Endodermal cell (in vitro differentiated cells): ENCODE data around the gene ZFYVE1. TPM values are rescaled to one million over a fixed set of nuclear protein-coding genes. Genes with fewer than 3 reads are reported as not detected.

Experiments used
- DNase-seq: peaks from one replicate; pipeline ENCODE4 v3.0.0-alpha.2; 2017
- H3K27ac ChIP-seq: 2 replicates; pipeline ENCODE4 v1.5.1; 2013; ENCODE audit warnings: mild to moderate bottlenecking, low read depth, low read length, moderate library complexity
- H3K27me3 ChIP-seq: 2 replicates; pipeline ENCODE4 v1.6.1; 2013; ENCODE audit warnings: mild to moderate bottlenecking, low read length, moderate library complexity; ENCODE audit not compliant: insufficient read depth, control insufficient read depth, poor library complexity, severe bottlenecking
- H3K36me3 ChIP-seq: 2 replicates; pipeline ENCODE4 v1.7.0; 2013; ENCODE audit warnings: mild to moderate bottlenecking, low read length, moderate library complexity; ENCODE audit not compliant: control insufficient read depth, insufficient read depth
- H3K4me1 ChIP-seq: one replicate; pipeline ENCODE4 v1.7.0; 2013; ENCODE audit warnings: low read length; ENCODE audit not compliant: control insufficient read depth, insufficient read depth
- H3K4me3 ChIP-seq: 2 replicates; pipeline ENCODE4 v1.5.1; 2013; ENCODE audit warnings: mild to moderate bottlenecking, low read length, moderate library complexity
- H3K9ac ChIP-seq: 2 replicates; pipeline ENCODE4 v1.6.1; 2013; ENCODE audit warnings: mild to moderate bottlenecking, low read length, moderate library complexity; ENCODE audit not compliant: poor library complexity, severe bottlenecking; ENCODE audit errors: extremely low read depth
- H3K9me3 ChIP-seq: 2 replicates; pipeline ENCODE4 v1.6.1; 2013; ENCODE audit warnings: mild to moderate bottlenecking, low read length, moderate library complexity; ENCODE audit not compliant: control insufficient read depth
- H3K27ac Mint-ChIP-seq: 2 replicates; pipeline ENCODE4 v1.8.0; 2020; ENCODE audit warnings: mixed read lengths
- H3K27me3 Mint-ChIP-seq: 2 replicates; pipeline ENCODE4 v1.8.0; 2021; ENCODE audit warnings: mild to moderate bottlenecking, mixed read lengths; ENCODE audit not compliant: insufficient read depth
- H3K36me3 Mint-ChIP-seq: 2 replicates; pipeline ENCODE4 v1.8.0; 2020; ENCODE audit warnings: low read depth, mixed read lengths
- H3K4me1 Mint-ChIP-seq: 2 replicates; pipeline ENCODE4 v1.8.0; 2020; ENCODE audit warnings: mixed read lengths
- H3K4me3 Mint-ChIP-seq: 2 replicates; pipeline ENCODE4 v1.8.0; 2020; ENCODE audit warnings: mild to moderate bottlenecking, moderate library complexity, mixed read lengths
- H3K9me3 Mint-ChIP-seq: 2 replicates; pipeline ENCODE4 v1.8.0; 2020; ENCODE audit warnings: mild to moderate bottlenecking, mixed read lengths
- WGBS, 2 experiments: methylation state at CpG; one replicate each; pipeline versions ENCODE4 v1.1.5 to v1.1.7; 2013; ENCODE audit warnings: missing lambda C conversion rate in 2 of 2, mixed read lengths in 1 of 2; ENCODE audit not compliant: insufficient coverage in 1 of 2, insufficient read length in 1 of 2; 5-methylcytosine and 5-hydroxymethylcytosine counted together
- long read RNA-seq, 4 experiments: library from polyadenylated mRNA in 2 of 4; library from RNA in 1 of 4; library from capped mRNA in 1 of 4; stranded (forward) in 3 of 4; unstranded in 1 of 4; transcript quantifications; one replicate each; pipeline ENCODE4 v2.0.0, GENCODE V29; 2020 to 2021; ENCODE audit warnings: inconsistent platforms in 1 of 4
- polyA plus RNA-seq, 2 experiments: library from polyadenylated mRNA; stranded (reverse); fragments of 50-300 nt; gene quantifications; one replicate each; pipeline ENCODE4 v1.2.3, GENCODE V29; 2013
- total RNA-seq, 2 donors: library from RNA; stranded (reverse); fragmentation: NEBNext Ultra II Directional in 1 of 2; extraction: Animal tissue kit (Norgen Biotek cat#: 25700) in 1 of 2; gene quantifications; 2 replicates in 1 of 2; 3 replicates in 1 of 2; pipeline ENCODE4 v1.2.1, GENCODE V29; 2021
- TF ChIP-seq, protein P1 (sequence below): fragments of 200-600 bp; sonication (generic); conservative IDR thresholded peaks from 2 replicates; pipeline ENCODE4 v1.5.0; 2021; ENCODE audit warnings: antibody characterized with exemption, mild to moderate bottlenecking

The ZFYVE1 gene, protein sequence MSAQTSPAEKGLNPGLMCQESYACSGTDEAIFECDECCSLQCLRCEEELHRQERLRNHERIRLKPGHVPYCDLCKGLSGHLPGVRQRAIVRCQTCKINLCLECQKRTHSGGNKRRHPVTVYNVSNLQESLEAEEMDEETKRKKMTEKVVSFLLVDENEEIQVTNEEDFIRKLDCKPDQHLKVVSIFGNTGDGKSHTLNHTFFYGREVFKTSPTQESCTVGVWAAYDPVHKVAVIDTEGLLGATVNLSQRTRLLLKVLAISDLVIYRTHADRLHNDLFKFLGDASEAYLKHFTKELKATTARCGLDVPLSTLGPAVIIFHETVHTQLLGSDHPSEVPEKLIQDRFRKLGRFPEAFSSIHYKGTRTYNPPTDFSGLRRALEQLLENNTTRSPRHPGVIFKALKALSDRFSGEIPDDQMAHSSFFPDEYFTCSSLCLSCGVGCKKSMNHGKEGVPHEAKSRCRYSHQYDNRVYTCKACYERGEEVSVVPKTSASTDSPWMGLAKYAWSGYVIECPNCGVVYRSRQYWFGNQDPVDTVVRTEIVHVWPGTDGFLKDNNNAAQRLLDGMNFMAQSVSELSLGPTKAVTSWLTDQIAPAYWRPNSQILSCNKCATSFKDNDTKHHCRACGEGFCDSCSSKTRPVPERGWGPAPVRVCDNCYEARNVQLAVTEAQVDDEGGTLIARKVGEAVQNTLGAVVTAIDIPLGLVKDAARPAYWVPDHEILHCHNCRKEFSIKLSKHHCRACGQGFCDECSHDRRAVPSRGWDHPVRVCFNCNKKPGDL
- 10 to 100 TPM; 11.6 to 16.6 TPM for total RNA-seq
- 14.6 TPM for polyA plus RNA-seq (2013, experiment 1 of 2)
- 12.9 TPM for polyA plus RNA-seq (2013, experiment 2 of 2)
- long read RNA-seq, experiment 1, full-length matches to known transcripts = 1 of 4 reads
- long read RNA-seq, experiment 1, partial matches to known transcripts = 2 of 4 reads
- long read RNA-seq, experiment 1, other reads (novel, unspliced or antisense) = 1 of 4 reads
- long read RNA-seq, experiment 2, full-length matches to known transcripts = 23 of 29 reads
- long read RNA-seq, experiment 2, partial matches to known transcripts = 4 of 29 reads
- long read RNA-seq, experiment 2, other reads (novel, unspliced or antisense) = 2 of 29 reads
- long read RNA-seq, experiment 3, full-length matches to known transcripts = 105 of 121 reads
- long read RNA-seq, experiment 3, partial matches to known transcripts = 10 of 121 reads
- long read RNA-seq, experiment 3, other reads (novel, unspliced or antisense) = 6 of 121 reads
- long read RNA-seq, experiment 4 = 0 reads

DNA sequence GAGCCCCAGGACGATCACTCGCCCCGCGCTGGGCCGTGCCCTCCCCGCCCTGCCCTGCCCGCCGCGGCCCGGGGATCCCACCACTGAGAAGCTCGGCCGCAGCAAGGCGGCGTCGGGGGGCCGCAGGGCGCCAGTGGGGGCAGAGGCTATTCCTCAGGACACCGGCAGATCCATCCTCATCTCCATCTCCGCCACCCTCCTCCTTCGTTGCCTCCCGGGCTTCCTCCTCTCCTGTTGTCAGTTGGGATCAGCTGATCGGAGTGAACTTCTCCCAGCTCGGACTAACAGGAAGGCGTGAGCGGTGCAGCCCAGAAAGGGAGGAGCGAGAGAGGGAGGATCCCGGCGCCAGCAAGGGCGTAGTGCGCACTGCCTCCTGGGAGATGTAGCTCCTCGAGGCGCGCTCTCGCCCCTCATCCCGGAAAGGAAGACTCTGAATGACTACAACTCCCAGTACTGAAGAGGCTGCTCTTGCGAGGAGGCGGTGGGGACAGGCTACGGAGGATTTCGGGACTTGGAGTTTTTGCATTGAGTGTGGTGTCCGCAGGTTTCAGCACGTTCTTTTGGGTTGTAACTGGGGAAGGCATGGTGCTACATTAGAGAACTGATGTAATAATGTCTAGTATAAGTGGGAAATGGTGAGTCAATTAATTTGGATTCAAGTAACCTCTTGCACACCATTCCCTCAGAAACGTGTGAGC, at the start of gene ZFYVE1:
Gene ZFYVE1 (minus strand): TSS at position 262 of the 698 bp plus-strand sequence. CDS start 2,598 bp downstream, outside the sequence.
- DNase-seq = peak; percentile 99
- no peaks in the 10 kb centered on the region for H3K27me3 Mint-ChIP-seq
- peak within 1 kb of the TSS; percentile 33 for H3K27ac ChIP-seq
- 0% methylated on average over 4 to 41 of the region's 42 CpGs for WGBS, 2 experiments
- H3K4me1 Mint-ChIP-seq = peaks cover 19% of the 10 kb centered on the region
- H3K4me3 Mint-ChIP-seq = peak within 1 kb of the TSS; percentile 81
- peaks cover 5% of the 10 kb centered on the region for H3K4me1 ChIP-seq
- H3K9me3 Mint-ChIP-seq = no peaks in the 10 kb centered on the region
- no peaks in the 10 kb centered on the region for H3K27me3 ChIP-seq
- H3K36me3 Mint-ChIP-seq = peaks cover 20% of the 10 kb centered on the region
- peaks cover 23% of the 10 kb centered on the region for H3K36me3 ChIP-seq
- no peaks in the 10 kb centered on the region for H3K9me3 ChIP-seq
- H3K27ac Mint-ChIP-seq = peak within 1 kb of the TSS; percentile 90
- TF ChIP-seq, protein P1, sequence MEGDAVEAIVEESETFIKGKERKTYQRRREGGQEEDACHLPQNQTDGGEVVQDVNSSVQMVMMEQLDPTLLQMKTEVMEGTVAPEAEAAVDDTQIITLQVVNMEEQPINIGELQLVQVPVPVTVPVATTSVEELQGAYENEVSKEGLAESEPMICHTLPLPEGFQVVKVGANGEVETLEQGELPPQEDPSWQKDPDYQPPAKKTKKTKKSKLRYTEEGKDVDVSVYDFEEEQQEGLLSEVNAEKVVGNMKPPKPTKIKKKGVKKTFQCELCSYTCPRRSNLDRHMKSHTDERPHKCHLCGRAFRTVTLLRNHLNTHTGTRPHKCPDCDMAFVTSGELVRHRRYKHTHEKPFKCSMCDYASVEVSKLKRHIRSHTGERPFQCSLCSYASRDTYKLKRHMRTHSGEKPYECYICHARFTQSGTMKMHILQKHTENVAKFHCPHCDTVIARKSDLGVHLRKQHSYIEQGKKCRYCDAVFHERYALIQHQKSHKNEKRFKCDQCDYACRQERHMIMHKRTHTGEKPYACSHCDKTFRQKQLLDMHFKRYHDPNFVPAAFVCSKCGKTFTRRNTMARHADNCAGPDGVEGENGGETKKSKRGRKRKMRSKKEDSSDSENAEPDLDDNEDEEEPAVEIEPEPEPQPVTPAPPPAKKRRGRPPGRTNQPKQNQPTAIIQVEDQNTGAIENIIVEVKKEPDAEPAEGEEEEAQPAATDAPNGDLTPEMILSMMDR = no peak
- H3K9ac ChIP-seq = peak within 1 kb of the TSS; percentile 59
- H3K4me3 ChIP-seq = peak within 1 kb of the TSS; percentile 88

DNA sequence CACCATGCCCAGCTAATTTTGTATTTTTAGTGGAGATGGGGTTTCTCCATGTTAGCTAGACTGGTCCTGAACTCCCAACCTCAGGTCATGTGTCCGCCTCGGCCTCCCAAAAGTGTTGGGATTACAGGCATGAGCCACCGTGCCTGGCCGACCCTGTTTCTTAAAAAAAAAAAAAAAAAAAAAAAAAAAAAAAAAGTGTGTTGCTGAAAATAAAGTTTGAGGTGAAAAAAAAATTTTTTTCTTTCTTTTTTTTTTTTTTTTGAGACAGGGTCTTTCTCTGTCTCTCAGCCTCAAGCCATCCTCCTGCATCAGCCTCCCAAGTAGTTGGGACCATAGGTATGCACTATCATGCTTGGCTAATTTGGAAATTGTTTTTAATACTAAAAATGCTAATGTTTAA, 42.7 kb upstream of the ZFYVE1 start:
- TF ChIP-seq, protein P1 = no peak
- no peak for DNase-seq
- no peak overlapping the region for H3K27ac Mint-ChIP-seq
- Histone ChIP-seq H3K27ac (no peak overlapping the region), H3K27me3 (no peaks in the 10 kb centered on the region), H3K4me1 (no peaks in the 10 kb centered on the region), H3K9me3 (no peaks in the 10 kb centered on the region), H3K9ac (no peak overlapping the region), H3K36me3 (peaks cover 82% of the 10 kb centered on the region), H3K4me3 (no peak overlapping the region)
- H3K36me3 Mint-ChIP-seq = peaks cover 51% of the 10 kb centered on the region
- H3K9me3 Mint-ChIP-seq = no peaks in the 10 kb centered on the region
- no peak overlapping the region for H3K4me3 Mint-ChIP-seq
- no peaks in the 10 kb centered on the region for H3K4me1 Mint-ChIP-seq
- H3K27me3 Mint-ChIP-seq = no peaks in the 10 kb centered on the region
- WGBS, 2 experiments = 94% methylated on average over 2 of the region's 4 CpGs; no CpG with 5 or more reads in 1 of the 2 experiments
